ENCODE data around the gene POLR1A. TPM values are rescaled to one million over a fixed set of nuclear protein-coding genes. Genes with fewer than 3 reads are reported as not detected.

POLR1A gene
- total RNA-seq, 4 donors from 2014 or later = 20.1 to 31.7 (median 29.4) TPM

GRCh38 chr2:86124683-86125082 lies 19.0 kb upstream of the POLR1A start:
- no peaks in the 10 kb centered on the region for H3K4me1 ChIP-seq
- intact Hi-C loops (cut with DNase I; ENCODE audit: low total_unique reads) = no loop called here
- peak overlapping the region in 3 of 4 donors; percentile 14 to 35 (median 23) for H3K27ac ChIP-seq
- H3K9me3 ChIP-seq = no peaks in the 10 kb centered on the region
- peaks cover 0 to 100% of the 10 kb centered on the region in 2 donors for H3K36me3 ChIP-seq
- ATAC-seq (no peak), DNase-seq (no peak)
- TF ChIP-seq POLR2A (IDR thresholded peaks at IDR 0.05) = no peak
- no peak for TF ChIP-seq CTCF (IDR thresholded peaks at IDR 0.05 in 4 of 5, conservative IDR thresholded peaks at IDR 0.05 in 1 of 5)
- no peaks in the 10 kb centered on the region for H3K27me3 ChIP-seq
- no peak overlapping the region for H3K4me3 ChIP-seq
- in situ Hi-C loops (cut with MboI; ENCODE audit: low sequenced_read_pairs in 4 of 4) = no loop called here

GRCh38 chr2:86123328-86123925 lies 17.7 kb upstream of the POLR1A start:
- intact Hi-C loops (cut with DNase I; ENCODE audit: low total_unique reads) (no loop called here), in situ Hi-C loops (cut with MboI; ENCODE audit: low sequenced_read_pairs in 4 of 4) (no loop called here)
- no peak overlapping the region for H3K27ac ChIP-seq
- peaks cover 0 to 100% of the 10 kb centered on the region in 2 donors for H3K36me3 ChIP-seq
- no peaks in the 10 kb centered on the region for H3K27me3 ChIP-seq
- H3K4me1 ChIP-seq = no peaks in the 10 kb centered on the region
- ATAC-seq (no peak), DNase-seq (no peak)
- H3K9me3 ChIP-seq = no peaks in the 10 kb centered on the region
- TF ChIP-seq POLR2A (IDR thresholded peaks at IDR 0.05) (no peak), CTCF (IDR thresholded peaks at IDR 0.05 in 4 of 5, conservative IDR thresholded peaks at IDR 0.05 in 1 of 5) (no peak)
- no peak overlapping the region for H3K4me3 ChIP-seq

- Histone ChIP-seq H3K9me3 (no peaks in the 10 kb centered on the region), H3K27me3 (no peaks in the 10 kb centered on the region), H3K36me3 (peaks cover 3 to 87% of the 10 kb centered on the region in 2 donors), H3K27ac (no peak overlapping the region), H3K4me3 (no peak overlapping the region), H3K4me1 (no peaks in the 10 kb centered on the region)
- ATAC-seq (no peak), DNase-seq (no peak)
- in situ Hi-C loops (cut with MboI; ENCODE audit: low sequenced_read_pairs in 4 of 4) = no loop called here
- TF ChIP-seq POLR2A (IDR thresholded peaks at IDR 0.05) (no peak), CTCF (IDR thresholded peaks at IDR 0.05 in 4 of 5, conservative IDR thresholded peaks at IDR 0.05 in 1 of 5) (no peak)
- intact Hi-C loops (cut with DNase I; ENCODE audit: low total_unique reads) = no loop called here
Observed at GRCh38 chr2:86118130-86118529, 12.4 kb upstream of the POLR1A start.

- H3K27ac ChIP-seq = peak overlapping the region; percentile 89 to 96 (median 93)
Observed at GRCh38 chr2:86107031-86107430, 1.3 kb upstream of the POLR1A start.

More at GRCh38 chr2:86107031-86107430, 1.3 kb upstream of the POLR1A start:
- TF ChIP-seq POLR2A (IDR thresholded peaks at IDR 0.05) = no peak
- no peak for TF ChIP-seq CTCF (IDR thresholded peaks at IDR 0.05 in 4 of 5, conservative IDR thresholded peaks at IDR 0.05 in 1 of 5)
- no peak for ATAC-seq
- DNase-seq = no peak
- intact Hi-C loops (cut with DNase I; ENCODE audit: low total_unique reads) = loop anchor here (1.0 kb wide), 1 partner anchor 33 kb away; no protein-coding TSS in a partner anchor
- Histone ChIP-seq H3K36me3 (peaks cover 0 to 34% of the 10 kb centered on the region in 2 donors), H3K4me3 (peak overlapping the region; percentile 75 to 96 (median 92)), H3K4me1 (peaks cover 27 to 36% of the 10 kb centered on the region in 2 donors), H3K27me3 (no peaks in the 10 kb centered on the region), H3K9me3 (no peaks in the 10 kb centered on the region)
- in situ Hi-C loops (cut with MboI; ENCODE audit: low sequenced_read_pairs in 4 of 4) = no loop called here

All from gastrocnemius medialis (tissue), 4 donors.